Measurements from ENCODE around the gene TPST1.

TPST1 gene

GRCh38 chr7:66258409-66258808, 53.3 kb downstream of the TPST1 start:
- in situ Hi-C loops (cut with MboI; ENCODE audit: low sequenced_read_pairs, unreplicated experiment): no loop called here
- DNase-seq (ENCODE audit: low spot score): no peak
- TF ChIP-seq CTCF (IDR thresholded peaks at IDR 0.05; ENCODE audit: borderline replicate concordance, control extremely low read depth, extremely low read depth, insufficient read depth, missing control alignments): no peak

GRCh38 chr7:66261941-66262340, 56.8 kb downstream of the TPST1 start:
- no peak for TF ChIP-seq CTCF (IDR thresholded peaks at IDR 0.05; ENCODE audit: borderline replicate concordance, control extremely low read depth, extremely low read depth, insufficient read depth, missing control alignments)
- in situ Hi-C loops (cut with MboI; ENCODE audit: low sequenced_read_pairs, unreplicated experiment): no loop called here
- DNase-seq (ENCODE audit: low spot score): no peak

GRCh38 chr7:66263936-66264335, 58.8 kb downstream of the TPST1 start:
- TF ChIP-seq CTCF (IDR thresholded peaks at IDR 0.05; ENCODE audit: borderline replicate concordance, control extremely low read depth, extremely low read depth, insufficient read depth, missing control alignments): no peak
- in situ Hi-C loops (cut with MboI; ENCODE audit: low sequenced_read_pairs, unreplicated experiment): no loop called here
- no peak for DNase-seq (ENCODE audit: low spot score)

- TF ChIP-seq CTCF (IDR thresholded peaks at IDR 0.05; ENCODE audit: borderline replicate concordance, control extremely low read depth, extremely low read depth, insufficient read depth, missing control alignments): no peak
- no peak for DNase-seq (ENCODE audit: low spot score)
- in situ Hi-C loops (cut with MboI; ENCODE audit: low sequenced_read_pairs, unreplicated experiment): no loop called here
Observed at GRCh38 chr7:66265566-66265965, 60.4 kb downstream of the TPST1 start.

GRCh38 chr7:66267249-66267648, 62.1 kb downstream of the TPST1 start:
- no peak for TF ChIP-seq CTCF (IDR thresholded peaks at IDR 0.05; ENCODE audit: borderline replicate concordance, control extremely low read depth, extremely low read depth, insufficient read depth, missing control alignments)
- in situ Hi-C loops (cut with MboI; ENCODE audit: low sequenced_read_pairs, unreplicated experiment): no loop called here
- DNase-seq (ENCODE audit: low spot score): no peak

GRCh38 chr7:66269978-66270377, 64.8 kb downstream of the TPST1 start:
- in situ Hi-C loops (cut with MboI; ENCODE audit: low sequenced_read_pairs, unreplicated experiment): no loop called here
- no peak for TF ChIP-seq CTCF (IDR thresholded peaks at IDR 0.05; ENCODE audit: borderline replicate concordance, control extremely low read depth, extremely low read depth, insufficient read depth, missing control alignments)
- DNase-seq (ENCODE audit: low spot score): no peak

GRCh38 chr7:66272321-66272720, 67.2 kb downstream of the TPST1 start:
- in situ Hi-C loops (cut with MboI; ENCODE audit: low sequenced_read_pairs, unreplicated experiment): no loop called here
- no peak for DNase-seq (ENCODE audit: low spot score)
- no peak for TF ChIP-seq CTCF (IDR thresholded peaks at IDR 0.05; ENCODE audit: borderline replicate concordance, control extremely low read depth, extremely low read depth, insufficient read depth, missing control alignments)

All from GM13976 (cell line).